ENCODE data around the gene STAT3. TPM values are rescaled to one million over a fixed set of nuclear protein-coding genes. Genes with fewer than 3 reads are reported as not detected.
"Not testable (repeated sequence)": the region's sequence is repeated elsewhere in the genome, so short reads cannot be mapped to it uniquely, and the experiment has no call there.

The STAT3 gene
- total RNA-seq, 1 experiment from 2014 or later: 40.6 TPM

DNA sequence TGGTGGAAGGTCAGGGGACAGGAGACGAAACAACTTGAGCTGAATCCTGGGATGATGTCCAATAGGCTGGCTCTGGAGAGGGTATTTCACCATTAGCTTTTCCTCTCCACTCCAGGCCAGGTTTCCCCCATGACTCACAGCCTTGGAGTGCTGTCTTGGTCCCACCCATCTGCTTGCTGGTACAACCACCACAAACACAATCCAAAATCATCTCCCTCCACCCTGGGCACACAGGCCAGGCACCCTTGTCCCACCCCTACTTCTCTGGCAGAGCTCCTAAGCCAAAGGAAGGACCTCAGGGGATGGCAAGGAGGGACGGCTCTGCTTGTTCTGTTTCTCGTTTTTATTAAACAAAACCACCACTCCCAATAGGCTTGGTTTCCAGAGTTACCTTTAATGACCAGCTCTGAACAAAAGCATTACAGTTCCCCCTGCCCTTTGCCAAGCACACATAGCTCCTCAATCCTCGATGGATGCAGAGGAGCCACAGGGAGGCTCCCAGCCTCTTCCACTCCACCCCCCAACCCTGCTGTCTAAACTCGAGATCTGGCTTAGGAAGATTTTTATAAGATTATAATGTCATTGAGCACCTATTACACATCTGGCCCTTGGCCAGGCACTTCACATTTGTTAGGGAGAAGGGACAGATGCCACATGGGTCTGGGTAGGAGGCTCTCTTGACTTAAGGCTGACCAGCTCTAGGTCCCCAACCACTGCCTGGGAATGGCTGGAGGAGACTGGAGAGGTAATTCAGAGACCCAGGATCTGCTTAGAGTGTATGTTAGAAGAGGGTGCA, 21.5 kb upstream of the STAT3 start:
- peak; percentile 92 for DNase-seq (ENCODE audit: low read depth)

DNA sequence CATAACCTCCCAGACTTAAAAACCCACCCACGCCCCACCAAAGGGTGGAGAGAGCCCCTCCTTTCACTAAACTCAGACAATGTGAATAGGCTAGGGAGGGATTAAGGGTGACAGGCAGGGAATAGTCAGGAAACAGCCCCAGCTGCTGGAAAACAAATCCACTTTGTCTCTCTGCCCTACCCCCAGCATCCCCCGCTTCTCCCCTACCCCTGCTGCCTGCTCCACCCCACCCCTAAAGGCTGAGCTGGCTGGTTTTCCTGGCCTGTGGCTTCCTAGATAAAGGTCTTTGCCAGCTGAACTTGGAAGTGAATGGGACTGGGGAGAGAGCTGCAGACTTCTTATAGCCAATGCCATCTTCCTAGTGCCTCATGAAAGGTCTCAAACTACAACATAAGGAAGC, 19.8 kb upstream of the STAT3 start:
- DNase-seq (ENCODE audit: low read depth): peak; percentile 52

DNA sequence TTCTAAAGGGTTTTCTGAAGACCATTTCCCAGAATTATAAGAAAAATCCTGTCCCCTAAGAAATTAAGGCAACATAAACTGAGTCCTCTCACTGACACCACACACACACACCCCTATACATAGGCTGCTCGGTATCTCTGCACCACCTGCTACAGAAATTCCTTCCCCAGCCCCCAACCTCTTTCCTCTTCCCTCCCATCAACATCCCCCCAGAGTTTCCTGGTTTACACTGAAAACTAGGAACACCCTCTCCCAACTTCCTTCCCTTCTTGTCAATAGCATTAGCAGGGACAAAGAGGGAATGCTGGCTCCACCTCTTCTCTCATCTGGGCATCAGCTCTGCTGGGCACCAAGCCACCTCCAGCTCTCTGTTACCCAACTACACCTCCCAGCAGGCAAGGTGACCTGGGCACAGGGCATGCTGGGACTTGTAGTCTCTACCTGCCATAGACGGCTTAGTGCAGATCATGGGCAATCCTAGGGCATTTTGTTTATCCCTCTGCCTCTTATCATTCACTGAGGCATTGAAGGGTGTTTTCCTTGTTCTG, 19.1 kb upstream of the STAT3 start:
- DNase-seq (ENCODE audit: low read depth): peak; percentile 28

DNA sequence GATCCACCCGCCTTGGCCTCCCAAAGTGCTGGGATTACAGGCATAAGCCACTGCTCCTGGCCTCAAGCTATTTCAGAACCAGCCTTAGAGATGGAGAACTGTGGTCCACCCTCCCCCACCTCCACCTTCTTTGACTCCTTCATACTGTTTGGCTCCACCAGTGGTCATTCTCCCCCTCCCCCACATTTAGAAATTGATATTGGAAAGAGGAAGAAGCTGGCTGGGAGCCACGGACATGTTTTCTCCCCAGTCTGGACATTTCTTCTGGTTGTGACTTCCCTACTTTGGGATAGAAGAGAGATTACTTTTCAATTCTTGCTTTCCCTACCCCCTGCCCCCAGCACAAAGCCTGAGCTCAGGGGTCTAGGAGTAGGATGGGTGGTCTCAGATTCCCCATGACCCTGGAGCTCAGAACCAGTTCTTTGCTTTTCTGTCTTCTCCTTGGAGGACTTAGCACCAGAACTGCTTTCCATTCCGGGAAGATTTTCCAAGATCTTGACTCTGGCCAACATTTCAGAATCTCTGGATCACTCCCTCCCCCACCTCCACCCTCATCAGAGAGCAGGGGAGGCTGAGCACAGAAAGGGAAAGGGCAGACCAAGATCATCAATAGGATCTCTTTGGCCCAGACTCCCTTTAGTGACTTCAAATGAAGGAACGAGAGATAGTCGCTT, 18.5 kb upstream of the STAT3 start:
- DNase-seq (ENCODE audit: low read depth): no peak

DNA sequence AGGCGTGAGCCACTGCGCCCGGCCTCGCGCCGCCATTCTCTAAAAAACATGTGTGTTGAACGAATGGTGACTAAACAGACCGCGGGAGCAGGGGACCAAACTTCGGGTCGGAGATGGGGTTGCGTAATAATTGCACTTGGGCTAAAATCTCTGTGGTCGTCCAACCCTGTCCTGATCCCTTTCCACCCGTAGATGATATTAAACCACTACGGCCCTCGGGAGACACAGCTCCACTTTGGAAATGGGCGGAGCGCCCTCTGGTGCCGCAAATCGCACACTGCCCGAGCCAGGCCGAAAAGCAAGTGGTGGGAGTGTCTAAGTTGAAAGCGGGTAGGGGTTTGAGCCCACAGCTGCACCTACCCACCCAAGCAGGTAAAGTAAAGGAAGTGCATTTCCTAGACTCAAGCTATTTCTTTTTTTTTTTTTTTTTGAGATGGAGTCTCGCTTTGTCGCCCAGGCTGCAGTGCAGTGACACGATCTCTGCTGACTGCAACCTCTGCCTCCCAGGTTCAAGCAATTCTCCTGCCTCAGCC, 17.8 kb upstream of the STAT3 start:
- DNase-seq (ENCODE audit: low read depth): peak; percentile 48

DNA sequence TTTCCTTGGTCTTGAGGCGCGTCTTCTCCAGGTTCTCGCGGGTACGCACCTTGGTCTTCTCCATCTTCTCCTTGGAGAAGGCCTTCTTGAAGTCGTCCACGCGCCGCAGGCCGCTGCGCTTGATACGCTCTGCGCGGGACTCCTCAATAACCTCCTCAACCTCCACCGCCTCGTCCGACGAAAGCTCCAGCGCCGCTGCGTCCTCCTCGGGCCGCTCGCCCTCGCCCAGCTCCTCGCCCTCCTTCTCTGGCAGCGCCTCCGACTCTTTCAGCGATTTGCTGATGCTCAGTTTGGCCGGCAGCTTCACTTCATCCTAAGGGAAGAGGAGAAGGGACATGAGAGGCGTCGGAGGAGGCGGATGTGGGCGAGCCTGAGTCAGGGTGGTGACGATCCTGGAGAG, 16.8 kb upstream of the STAT3 start:
- DNase-seq (ENCODE audit: low read depth): no peak

DNA sequence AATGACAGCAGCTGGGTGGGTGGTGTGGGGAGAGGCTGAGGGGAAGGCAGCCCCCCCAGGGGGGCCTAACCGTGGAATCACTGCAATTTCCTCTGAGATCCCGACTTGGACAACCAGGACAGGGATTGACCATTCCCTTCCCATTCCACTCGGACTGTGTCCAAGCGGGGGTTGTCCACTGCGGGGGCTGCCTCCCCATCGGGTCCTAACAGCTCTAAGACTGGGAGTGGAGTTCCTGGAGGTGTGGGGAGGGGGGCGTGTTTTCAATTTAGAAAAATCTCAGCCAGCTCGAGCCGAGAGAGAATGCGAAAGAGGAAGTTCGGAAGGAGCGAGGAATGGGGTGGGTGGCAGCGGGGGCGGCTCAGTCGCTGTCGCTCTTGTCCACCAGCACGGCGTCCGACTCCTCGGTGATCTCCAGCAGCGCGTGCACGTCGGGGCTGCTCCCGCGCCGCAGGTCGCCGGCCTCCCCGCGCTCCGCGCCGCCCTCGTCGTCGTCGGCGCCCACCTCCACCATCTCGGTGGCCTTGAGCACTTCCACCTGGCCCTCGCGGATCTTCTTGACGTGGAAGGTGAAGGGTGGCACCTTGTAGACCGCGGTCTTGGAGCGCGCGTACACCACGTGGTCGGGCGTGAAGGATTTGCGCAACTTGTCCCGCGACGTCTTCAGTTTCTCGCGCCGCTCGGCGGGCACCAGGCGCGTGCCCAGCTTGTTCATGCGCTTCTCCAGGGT, 16.2 kb upstream of the STAT3 start:
- no peak for DNase-seq (ENCODE audit: low read depth)

DNA sequence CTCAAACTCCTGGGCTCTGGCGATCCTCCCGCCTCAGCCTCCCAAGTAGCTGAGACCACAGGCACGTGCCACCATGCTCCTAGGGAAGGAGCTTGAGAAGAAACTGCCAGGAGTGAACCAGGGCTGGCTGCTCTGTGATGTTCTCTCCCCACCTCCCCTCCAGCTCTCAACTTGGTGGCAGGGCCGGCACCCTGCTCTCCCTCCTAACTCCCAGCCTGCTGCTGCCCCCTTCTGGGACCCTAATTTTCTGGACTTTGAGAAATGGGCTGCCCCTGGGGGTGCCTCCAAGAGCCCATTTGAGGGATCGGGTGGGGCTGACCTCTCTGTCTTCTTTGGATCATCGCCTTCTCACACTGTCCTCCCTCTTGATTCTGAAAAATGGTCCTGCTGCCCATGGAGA, 14.9 kb upstream of the STAT3 start:
- no peak for DNase-seq (ENCODE audit: low read depth)

DNA sequence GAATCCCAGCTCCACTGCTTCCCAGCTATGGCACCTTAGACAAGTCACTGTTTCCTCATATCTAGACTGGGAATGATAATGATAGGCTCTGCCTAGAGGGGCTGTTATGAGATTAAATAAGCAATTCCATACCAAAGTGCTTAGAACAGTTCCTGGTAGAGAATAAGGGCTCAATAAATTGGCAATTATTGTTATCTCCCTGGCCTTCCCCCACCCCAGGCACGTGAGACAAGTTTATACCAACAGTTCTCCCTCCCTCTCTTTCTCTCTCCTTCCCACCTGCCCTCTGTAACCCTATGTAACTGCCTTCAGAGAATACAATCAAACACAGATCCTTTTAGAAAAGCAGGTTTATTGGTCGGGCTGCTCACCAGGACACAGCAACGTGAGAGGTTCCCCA, 13.9 kb upstream of the STAT3 start:
- no peak for DNase-seq (ENCODE audit: low read depth)

DNA sequence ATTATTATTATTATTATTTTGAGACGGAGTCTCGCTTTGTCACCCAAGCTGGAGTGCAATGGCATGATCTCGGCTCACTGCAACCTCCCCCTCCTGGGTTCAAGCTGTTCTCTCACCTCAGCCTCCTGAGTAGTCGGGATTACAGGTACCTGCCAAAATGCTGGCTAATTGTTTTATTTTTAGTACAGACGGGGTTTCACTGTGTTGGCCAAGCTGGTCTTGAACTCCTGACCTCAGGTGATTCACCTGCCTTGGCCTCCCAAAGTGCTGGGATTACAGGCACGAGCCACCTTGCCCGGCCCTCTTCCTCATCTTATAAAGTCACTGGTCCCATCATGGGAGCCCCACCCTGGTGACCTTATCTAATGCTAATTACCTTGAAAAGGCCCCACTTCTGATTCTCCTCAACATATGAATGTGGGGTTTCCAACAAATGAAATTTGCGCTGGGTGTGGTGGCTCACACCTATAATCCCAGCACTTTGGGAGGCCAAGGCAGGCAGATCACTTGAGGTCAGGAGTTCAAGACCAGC, 12.7 kb upstream of the STAT3 start:
- DNase-seq (ENCODE audit: low read depth): not testable (repeated sequence)

DNA sequence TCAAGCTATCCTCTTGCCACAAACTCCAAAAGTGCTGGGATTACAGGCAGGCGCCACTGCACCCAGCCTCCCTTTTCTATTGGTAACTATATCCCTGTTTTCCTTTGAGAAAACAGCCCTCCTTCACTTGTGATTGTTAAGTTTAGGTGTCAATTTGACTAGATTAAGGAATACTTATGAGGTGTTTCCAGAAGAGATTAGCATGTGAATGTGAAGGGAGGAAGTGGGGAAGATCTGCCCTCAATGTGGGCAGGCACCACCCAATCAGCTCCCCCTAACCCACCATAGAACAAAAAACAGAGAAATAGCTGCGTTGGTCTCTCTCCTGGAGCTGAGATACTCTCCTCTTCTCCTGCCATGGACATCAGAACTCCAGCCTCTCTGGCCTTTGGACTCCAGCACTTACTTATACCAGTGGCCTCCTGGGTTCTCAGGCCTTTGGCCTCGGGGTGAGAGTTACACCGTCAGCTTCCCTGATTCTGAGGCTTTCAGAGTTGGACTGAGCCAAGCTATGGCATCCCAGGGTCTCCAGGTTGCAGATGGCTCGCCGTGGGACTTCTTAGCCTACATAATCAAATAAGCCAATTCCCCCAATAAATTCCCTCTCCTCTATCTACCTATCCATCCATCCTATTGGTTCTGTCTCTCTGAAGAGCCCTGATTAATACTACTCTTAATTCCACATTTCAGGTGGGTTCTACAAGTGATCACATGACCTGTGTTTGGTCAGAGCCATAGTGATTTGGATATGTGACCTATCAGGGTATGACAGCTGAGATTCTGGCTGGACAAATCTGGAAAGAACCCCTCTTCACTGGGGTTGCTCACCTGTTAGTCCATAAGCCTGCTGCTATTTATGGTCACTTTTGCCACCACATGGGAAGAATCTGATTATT, 12.0 kb upstream of the STAT3 start:
- no peak for DNase-seq (ENCODE audit: low read depth)

DNA sequence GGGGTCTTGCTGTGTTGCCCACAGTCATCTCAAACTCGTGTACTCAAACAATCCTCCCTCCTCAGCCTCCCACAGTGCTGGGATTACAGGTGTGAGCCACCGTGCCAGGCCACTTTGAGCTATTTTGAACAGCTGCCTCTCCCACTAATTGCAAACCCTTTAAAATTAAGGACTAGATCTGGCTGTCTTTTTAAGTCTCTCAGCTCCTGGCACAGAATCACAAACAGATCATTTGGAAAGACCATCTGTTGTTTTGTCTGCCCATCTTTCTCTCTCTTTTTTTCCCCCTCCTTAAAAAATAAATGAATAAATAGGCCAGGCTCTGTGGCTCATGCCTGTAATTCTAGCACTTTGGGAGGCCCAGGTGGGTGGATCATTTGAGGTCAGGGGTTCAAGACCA, 10.9 kb upstream of the STAT3 start:
- no peak for DNase-seq (ENCODE audit: low read depth)

DNA sequence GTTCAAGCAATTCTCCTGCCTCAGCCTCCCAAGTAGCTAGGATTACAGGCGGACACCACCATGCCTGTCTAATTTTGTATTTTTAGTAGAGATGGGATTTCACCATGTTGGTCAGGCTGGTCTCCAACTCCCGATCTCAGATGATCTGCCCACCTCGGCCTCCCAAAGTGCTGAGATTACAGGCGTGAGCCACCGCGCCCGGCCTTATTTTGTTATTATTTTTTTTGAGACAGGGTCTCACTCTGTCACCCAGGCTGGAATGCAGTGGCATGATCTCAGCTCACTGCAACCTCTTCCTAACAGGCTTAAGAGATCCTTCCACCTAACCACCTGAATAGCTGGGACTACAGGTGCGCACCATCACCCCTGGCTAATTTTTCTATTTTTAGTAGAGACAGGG, 7.4 kb upstream of the STAT3 start:
- DNase-seq (ENCODE audit: low read depth): not testable (repeated sequence)

DNA sequence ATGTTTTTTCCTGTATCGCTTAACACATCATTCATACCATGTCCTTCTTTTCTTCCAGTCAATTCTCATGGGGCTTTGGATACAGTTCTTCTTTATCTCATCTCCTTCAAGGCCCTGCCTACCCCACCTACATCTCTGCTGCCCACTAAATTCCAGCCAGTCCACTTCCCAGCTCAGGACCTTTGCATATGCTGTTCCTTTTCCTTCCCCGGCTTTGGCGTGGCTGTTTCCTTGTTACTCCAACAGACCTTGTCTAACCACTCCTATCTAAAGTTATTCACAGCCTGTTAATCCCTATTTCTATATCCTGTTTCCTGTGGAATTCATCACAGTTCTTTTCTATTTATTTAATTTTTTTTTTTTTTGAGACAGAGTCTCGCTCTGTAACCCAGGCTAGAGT, 6.6 kb upstream of the STAT3 start:
- no peak for DNase-seq (ENCODE audit: low read depth)

DNA sequence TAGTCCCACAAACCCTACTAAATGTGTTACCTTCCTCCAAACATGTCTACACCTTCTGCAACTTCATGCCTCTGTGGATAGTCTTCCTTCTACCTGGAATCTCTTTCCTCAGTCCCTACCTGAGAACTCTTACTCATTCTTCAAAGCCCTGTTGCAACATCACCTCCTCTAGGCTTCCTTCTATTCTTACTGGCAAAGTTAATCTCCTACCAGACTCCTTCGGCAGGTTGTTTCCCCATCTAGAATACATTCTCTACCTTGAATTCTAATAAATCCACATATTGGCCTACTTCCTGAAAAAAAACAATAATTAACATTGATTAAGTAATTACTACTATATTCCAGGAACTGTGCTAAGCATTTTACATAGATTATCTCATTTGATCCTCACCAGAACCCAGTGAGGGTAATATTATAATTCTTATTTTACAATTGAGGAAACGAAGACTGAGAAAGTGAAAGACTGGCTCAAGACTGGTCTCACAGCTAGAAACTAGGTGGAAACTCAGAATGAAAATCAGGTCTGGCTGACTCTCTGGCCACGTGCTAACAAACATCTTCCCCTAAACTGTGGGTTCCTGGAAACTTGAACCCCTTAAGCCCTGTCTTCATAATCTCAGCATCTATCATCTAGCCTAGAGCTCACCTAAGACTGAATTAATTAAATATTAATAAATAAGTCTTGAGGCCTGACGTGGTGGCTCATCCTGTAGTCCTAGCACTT, 4.6 kb upstream of the STAT3 start:
- DNase-seq (ENCODE audit: low read depth): no peak

DNA sequence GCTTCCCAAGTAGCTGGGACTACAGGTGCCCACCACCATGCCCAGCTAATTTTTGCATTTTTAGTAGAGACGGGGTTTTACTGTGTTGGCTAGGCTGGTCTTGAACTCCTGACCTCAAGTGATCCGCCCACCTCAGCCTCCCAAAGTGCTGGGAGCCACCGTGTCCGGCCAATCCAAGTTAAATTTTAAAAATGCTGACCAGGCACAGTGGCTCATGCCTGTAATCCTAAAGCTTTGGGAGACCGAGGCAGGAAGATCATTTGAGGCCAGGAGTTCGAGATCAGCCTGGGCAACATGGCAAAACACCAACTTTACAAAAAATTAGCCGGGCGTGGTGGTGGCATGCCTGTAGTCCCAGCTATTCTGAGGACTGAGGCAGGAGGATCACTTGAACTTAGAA, 3.2 kb upstream of the STAT3 start:
- not testable (repeated sequence) for DNase-seq (ENCODE audit: low read depth)

DNA sequence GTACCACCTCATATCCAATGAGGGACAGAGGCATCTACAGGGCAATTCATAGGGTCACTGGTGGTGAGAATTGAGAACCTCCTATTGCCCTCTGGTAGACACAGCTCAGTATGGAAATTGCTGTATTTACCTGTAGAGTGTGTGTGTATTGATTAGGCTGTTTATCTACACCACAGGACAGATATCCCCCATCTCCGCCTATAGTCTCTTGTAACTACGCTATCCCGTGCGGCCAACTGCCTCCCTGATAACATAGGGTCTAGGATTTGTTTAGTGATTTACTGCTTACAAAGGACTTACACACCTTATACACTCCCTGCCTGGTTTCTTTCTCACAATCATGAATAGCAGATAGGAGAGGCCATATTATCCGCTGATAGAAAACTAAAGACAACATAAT, 1.7 kb upstream of the STAT3 start:
- DNase-seq (ENCODE audit: low read depth): no peak

DNA sequence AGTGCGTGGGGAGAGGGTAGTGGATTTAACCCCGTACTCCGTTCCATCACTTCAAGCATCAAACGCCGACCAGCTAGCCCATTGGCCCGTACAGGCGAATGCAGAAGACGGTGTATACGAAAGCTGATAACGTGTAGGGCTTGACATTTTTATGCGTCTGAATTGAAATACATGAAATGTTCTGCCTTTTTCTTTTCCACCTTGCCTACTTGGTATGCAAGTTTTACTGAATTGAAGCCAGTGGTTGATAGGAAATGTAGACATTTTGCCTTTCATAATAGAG, 834 bp upstream of the STAT3 start:
- DNase-seq (ENCODE audit: low read depth): no peak

DNA sequence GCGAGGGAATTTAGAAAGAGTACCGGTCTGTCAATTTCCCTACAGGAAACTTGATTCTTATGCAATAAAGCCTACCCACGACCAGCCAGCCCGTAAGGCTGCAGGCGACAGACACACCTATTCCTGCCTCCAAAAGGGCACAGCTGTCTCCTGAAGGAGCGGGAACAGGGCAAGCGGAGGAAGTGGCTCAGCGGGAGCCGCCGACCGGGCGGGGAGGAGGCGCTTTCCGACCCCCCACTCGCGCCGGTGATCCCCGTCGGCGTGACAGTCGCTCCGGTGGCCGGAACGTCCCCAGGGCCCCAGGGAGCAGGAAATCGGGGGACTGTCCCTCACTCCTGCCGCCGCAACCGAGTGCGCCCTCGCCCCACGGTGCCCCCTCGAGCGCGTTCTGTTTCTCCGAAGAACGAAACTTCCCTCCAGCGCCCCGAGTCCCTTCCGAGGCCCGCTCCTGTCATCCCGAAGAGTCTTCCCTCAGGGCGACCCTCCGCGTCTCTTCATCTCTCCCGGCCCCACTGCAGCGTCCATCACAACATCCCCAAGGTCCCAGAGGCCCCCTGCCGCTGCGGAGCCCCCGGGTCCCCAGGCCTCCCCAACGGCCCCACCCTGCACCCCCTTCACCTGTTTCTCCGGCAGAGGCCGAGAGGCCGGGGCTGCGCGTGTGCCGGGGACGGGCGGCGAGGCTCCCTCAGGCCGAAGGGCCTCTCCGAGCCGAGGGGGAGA, 421 bp downstream of the STAT3 start:
- peak; percentile 53 for DNase-seq (ENCODE audit: low read depth)

Data from RPMI7951 (cell line).